Activated CD4-positive, alpha-beta memory T cell treated with anti-CD3 and anti-CD28 coated beads for 36 hours (primary cell): ENCODE measurements around the gene LAMP1. TPM values are rescaled to one million over a fixed set of nuclear protein-coding genes. Genes with fewer than 3 reads are reported as not detected.

Experiments used
- CTCF ChIA-PET: fragments of 350-600 bp; sonication (Branson Sonifier 250); formaldehyde crosslinking; loops from one replicate; lab custom pipeline; 2021; ENCODE audit warnings: antibody characterized with exemption, inconsistent platforms; lab: Charles Lee
- POLR2A ChIA-PET: fragments of 350-600 bp; sonication (Branson Sonifier 250); formaldehyde crosslinking; loops from one replicate; lab custom pipeline; 2021; ENCODE audit warnings: antibody characterized with exemption; lab: Charles Lee
- DNase-seq: peaks from one replicate; pipeline ENCODE4 v3.0.0-alpha.2; 2020
- H3K27ac Mint-ChIP-seq: one replicate; pipeline ENCODE4 v1.8.0; 2021; ENCODE audit warnings: mixed read lengths
- H3K27me3 Mint-ChIP-seq: one replicate; pipeline ENCODE4 v1.8.0; 2021; ENCODE audit warnings: mixed read lengths
- H3K36me3 Mint-ChIP-seq: one replicate; pipeline ENCODE4 v1.8.0; 2021; ENCODE audit warnings: mixed read lengths
- H3K4me1 Mint-ChIP-seq: one replicate; pipeline ENCODE4 v1.8.0; 2021; ENCODE audit warnings: low read depth, mixed read lengths
- H3K4me3 Mint-ChIP-seq: one replicate; pipeline ENCODE4 v1.8.0; 2021; ENCODE audit warnings: mild to moderate bottlenecking, mixed read lengths
- H3K9me3 Mint-ChIP-seq: one replicate; pipeline ENCODE4 v1.8.0; 2021; ENCODE audit warnings: mixed read lengths
- intact Hi-C: fragments of 100-400 bp; cut with micrococcal nuclease; formaldehyde crosslinking; loops from one replicate; pipeline ENCODE4 v1.15.1; 2023
- total RNA-seq, 2 experiments: library from RNA; stranded (reverse); gene quantifications; one replicate each; pipeline ENCODE4 v1.2.3, GENCODE V29; 2021

LAMP1 gene
- total RNA-seq, 2 experiments from 2014 or later: 45.9 to 46.8 TPM

- Mint-ChIP-seq H3K27me3 (no peaks in the 10 kb centered on the region), H3K27ac (no peak overlapping the region), H3K4me1 (no peaks in the 10 kb centered on the region), H3K36me3 (peaks cover 2% of the 10 kb centered on the region), H3K9me3 (no peaks in the 10 kb centered on the region), H3K4me3 (no peak overlapping the region)
- CTCF ChIA-PET: interaction anchor here (0.9 to 1.0 kb wide), 4 partner anchors 25 to 122 kb away, joined by 3 to 4 read pairs (median 3); no protein-coding TSS in a partner anchor
- POLR2A ChIA-PET: no interaction called here
- DNase-seq: no peak
- intact Hi-C loops: loop anchor here (2.0 kb wide), 1 partner anchor 121 kb away; no protein-coding TSS in a partner anchor
Measured at GRCh38 chr13:113273851-113274590, 23.0 kb upstream of the LAMP1 start.

GRCh38 chr13:113274721-113275120 lies 22.3 kb upstream of the LAMP1 start:
- Mint-ChIP-seq H3K9me3 (no peaks in the 10 kb centered on the region), H3K36me3 (peaks cover 2% of the 10 kb centered on the region), H3K27me3 (no peaks in the 10 kb centered on the region), H3K4me1 (no peaks in the 10 kb centered on the region), H3K4me3 (no peak overlapping the region), H3K27ac (no peak overlapping the region)
- no peak for DNase-seq
- intact Hi-C loops: loop anchor here (2.0 kb wide), 1 partner anchor 120 kb away; no protein-coding TSS in a partner anchor
- CTCF ChIA-PET: interaction anchor here (0.9 to 1.0 kb wide), 3 partner anchors 24 to 122 kb away, joined by 3 read pairs; no protein-coding TSS in a partner anchor
- POLR2A ChIA-PET: no interaction called here

- ChIA-PET POLR2A (no interaction called here), CTCF (no interaction called here)
- no peaks in the 10 kb centered on the region for H3K4me1 Mint-ChIP-seq
- intact Hi-C loops: loop anchor here (2.0 kb wide), 1 partner anchor 119 kb away; no protein-coding TSS in a partner anchor
- DNase-seq: peak; percentile 43
- no peak overlapping the region for H3K27ac Mint-ChIP-seq
- H3K36me3 Mint-ChIP-seq: peaks cover 2% of the 10 kb centered on the region
- H3K4me3 Mint-ChIP-seq: no peak overlapping the region
- H3K9me3 Mint-ChIP-seq: no peaks in the 10 kb centered on the region
- H3K27me3 Mint-ChIP-seq: no peaks in the 10 kb centered on the region
Measured at GRCh38 chr13:113275387-113275786, 21.7 kb upstream of the LAMP1 start.

GRCh38 chr13:113280126-113280525 lies 16.9 kb upstream of the LAMP1 start:
- Mint-ChIP-seq H3K36me3 (no peaks in the 10 kb centered on the region), H3K9me3 (no peaks in the 10 kb centered on the region), H3K4me3 (no peak overlapping the region), H3K27ac (no peak overlapping the region), H3K4me1 (no peaks in the 10 kb centered on the region), H3K27me3 (peaks cover 3% of the 10 kb centered on the region)
- ChIA-PET CTCF (no interaction called here), POLR2A (no interaction called here)
- no peak for DNase-seq
- intact Hi-C loops: no loop called here

- ChIA-PET POLR2A (no interaction called here), CTCF (interaction anchor here (0.6 kb wide), 1 partner anchor 88 kb away, joined by 3 read pairs; no protein-coding TSS in a partner anchor)
- H3K4me3 Mint-ChIP-seq: no peak overlapping the region
- H3K27me3 Mint-ChIP-seq: peaks cover 9% of the 10 kb centered on the region
- H3K9me3 Mint-ChIP-seq: no peaks in the 10 kb centered on the region
- no peaks in the 10 kb centered on the region for H3K4me1 Mint-ChIP-seq
- no peak overlapping the region for H3K27ac Mint-ChIP-seq
- H3K36me3 Mint-ChIP-seq: no peaks in the 10 kb centered on the region
- intact Hi-C loops: no loop called here
- no peak for DNase-seq
Measured at GRCh38 chr13:113283904-113284303, 13.1 kb upstream of the LAMP1 start.

GRCh38 chr13:113288880-113289279 lies 8.2 kb upstream of the LAMP1 start:
- Mint-ChIP-seq H3K4me1 (peaks cover 13% of the 10 kb centered on the region), H3K27me3 (peaks cover 32% of the 10 kb centered on the region), H3K4me3 (no peak overlapping the region), H3K36me3 (no peaks in the 10 kb centered on the region), H3K27ac (no peak overlapping the region), H3K9me3 (no peaks in the 10 kb centered on the region)
- ChIA-PET CTCF (no interaction called here), POLR2A (interaction anchor here (0.6 kb wide), 1 partner anchor 88 kb away, joined by 5 read pairs; no protein-coding TSS in a partner anchor)
- no peak for DNase-seq
- intact Hi-C loops: no loop called here

- Mint-ChIP-seq H3K27ac (no peak overlapping the region), H3K27me3 (peaks cover 31% of the 10 kb centered on the region), H3K4me3 (no peak overlapping the region), H3K9me3 (no peaks in the 10 kb centered on the region), H3K36me3 (no peaks in the 10 kb centered on the region), H3K4me1 (peaks cover 13% of the 10 kb centered on the region)
- no peak for DNase-seq
- POLR2A ChIA-PET: no interaction called here
- CTCF ChIA-PET: interaction anchor here (0.7 kb wide), 1 partner anchor 360 kb away, joined by 4 read pairs; no protein-coding TSS in a partner anchor
- intact Hi-C loops: no loop called here
Measured at GRCh38 chr13:113291129-113291528, 5.9 kb upstream of the LAMP1 start.

GRCh38 chr13:113292021-113292862 lies 4.8 kb upstream of the LAMP1 start:
- intact Hi-C loops: no loop called here
- Mint-ChIP-seq H3K4me1 (peaks cover 19% of the 10 kb centered on the region), H3K27me3 (peaks cover 33% of the 10 kb centered on the region), H3K4me3 (peak overlapping the region; percentile 42), H3K9me3 (peaks cover 2% of the 10 kb centered on the region), H3K36me3 (peaks cover 6% of the 10 kb centered on the region), H3K27ac (no peak overlapping the region)
- peak; percentile 38 for DNase-seq
- CTCF ChIA-PET: no interaction called here
- POLR2A ChIA-PET: no interaction called here

- Mint-ChIP-seq H3K9me3 (peaks cover 2% of the 10 kb centered on the region), H3K27ac (no peak overlapping the region), H3K36me3 (peaks cover 9% of the 10 kb centered on the region), H3K4me1 (peaks cover 30% of the 10 kb centered on the region), H3K27me3 (peaks cover 30% of the 10 kb centered on the region), H3K4me3 (no peak overlapping the region)
- no peak for DNase-seq
- intact Hi-C loops: no loop called here
- CTCF ChIA-PET: no interaction called here
- POLR2A ChIA-PET: no interaction called here
Measured at GRCh38 chr13:113293686-113294085, 3.4 kb upstream of the LAMP1 start.

GRCh38 chr13:113295776-113296175 lies 1.3 kb upstream of the LAMP1 start:
- Mint-ChIP-seq H3K27ac (no peak overlapping the region), H3K4me3 (peak overlapping the region; percentile 13), H3K27me3 (peaks cover 17% of the 10 kb centered on the region), H3K4me1 (peaks cover 38% of the 10 kb centered on the region), H3K36me3 (peaks cover 9% of the 10 kb centered on the region), H3K9me3 (peaks cover 2% of the 10 kb centered on the region)
- POLR2A ChIA-PET: no interaction called here
- intact Hi-C loops: loop anchor here (2.0 kb wide), 1 partner anchor 143 kb away; no protein-coding TSS in a partner anchor
- no peak for DNase-seq
- CTCF ChIA-PET: interaction anchor here (0.7 kb wide), 1 partner anchor 112 kb away, joined by 4 read pairs; no protein-coding TSS in a partner anchor

- Mint-ChIP-seq H3K27me3 (peaks cover 6% of the 10 kb centered on the region), H3K27ac (peak overlapping the region; percentile 94), H3K9me3 (peaks cover 2% of the 10 kb centered on the region), H3K4me3 (peak overlapping the region; percentile 98), H3K4me1 (peaks cover 29% of the 10 kb centered on the region), H3K36me3 (peaks cover 9% of the 10 kb centered on the region)
- intact Hi-C loops: loop anchor here (1.0 to 2.0 kb wide), 3 partner anchors 89 to 355 kb away; partner anchors contain the start of gene PCID2
- peak; percentile 72 for DNase-seq
- ChIA-PET CTCF (interaction anchor here (0.8 to 2.5 kb wide), 3 partner anchors 96 to 355 kb away, joined by 3 to 7 read pairs (median 3); no protein-coding TSS in a partner anchor), POLR2A (no interaction called here)
Measured at GRCh38 chr13:113297370-113298042, 467 bp downstream of the LAMP1 start.
